ENCODE measurements around the gene LRFN3. TPM values are rescaled to one million over a fixed set of nuclear protein-coding genes. Genes with fewer than 3 reads are reported as not detected.
A peak's percentile ranks its signal among the peaks of the same experiment; 100 is the strongest.
"Not testable (repeated sequence)": the region's sequence is repeated elsewhere in the genome, so short reads cannot be mapped to it uniquely, and the experiment has no call there.

The LRFN3 gene
- total RNA-seq, 1 donor from 2014 or later, result 36.0 TPM

- no peak overlapping the region for H3K27ac Mint-ChIP-seq (ENCODE audit: unreplicated experiment)
- TF ChIP-seq, protein P1, sequence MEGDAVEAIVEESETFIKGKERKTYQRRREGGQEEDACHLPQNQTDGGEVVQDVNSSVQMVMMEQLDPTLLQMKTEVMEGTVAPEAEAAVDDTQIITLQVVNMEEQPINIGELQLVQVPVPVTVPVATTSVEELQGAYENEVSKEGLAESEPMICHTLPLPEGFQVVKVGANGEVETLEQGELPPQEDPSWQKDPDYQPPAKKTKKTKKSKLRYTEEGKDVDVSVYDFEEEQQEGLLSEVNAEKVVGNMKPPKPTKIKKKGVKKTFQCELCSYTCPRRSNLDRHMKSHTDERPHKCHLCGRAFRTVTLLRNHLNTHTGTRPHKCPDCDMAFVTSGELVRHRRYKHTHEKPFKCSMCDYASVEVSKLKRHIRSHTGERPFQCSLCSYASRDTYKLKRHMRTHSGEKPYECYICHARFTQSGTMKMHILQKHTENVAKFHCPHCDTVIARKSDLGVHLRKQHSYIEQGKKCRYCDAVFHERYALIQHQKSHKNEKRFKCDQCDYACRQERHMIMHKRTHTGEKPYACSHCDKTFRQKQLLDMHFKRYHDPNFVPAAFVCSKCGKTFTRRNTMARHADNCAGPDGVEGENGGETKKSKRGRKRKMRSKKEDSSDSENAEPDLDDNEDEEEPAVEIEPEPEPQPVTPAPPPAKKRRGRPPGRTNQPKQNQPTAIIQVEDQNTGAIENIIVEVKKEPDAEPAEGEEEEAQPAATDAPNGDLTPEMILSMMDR (conservative IDR thresholded peaks at IDR 0.05), result peak; percentile 22
- H3K9me3 Mint-ChIP-seq, result no peaks in the 10 kb centered on the region
- no peaks in the 10 kb centered on the region for H3K36me3 Mint-ChIP-seq (ENCODE audit: low read depth)
- H3K4me3 Mint-ChIP-seq, result no peak overlapping the region
- H3K4me1 Mint-ChIP-seq, result no peaks in the 10 kb centered on the region
- H3K27me3 Mint-ChIP-seq (ENCODE audit: low read depth), result peaks cover 67% of the 10 kb centered on the region
- DNase-seq (ENCODE audit: low read depth, low spot score), result no peak
Observed at GRCh38 chr19:35977446-35978222, 41.5 kb downstream of the LRFN3 start.

DNA sequence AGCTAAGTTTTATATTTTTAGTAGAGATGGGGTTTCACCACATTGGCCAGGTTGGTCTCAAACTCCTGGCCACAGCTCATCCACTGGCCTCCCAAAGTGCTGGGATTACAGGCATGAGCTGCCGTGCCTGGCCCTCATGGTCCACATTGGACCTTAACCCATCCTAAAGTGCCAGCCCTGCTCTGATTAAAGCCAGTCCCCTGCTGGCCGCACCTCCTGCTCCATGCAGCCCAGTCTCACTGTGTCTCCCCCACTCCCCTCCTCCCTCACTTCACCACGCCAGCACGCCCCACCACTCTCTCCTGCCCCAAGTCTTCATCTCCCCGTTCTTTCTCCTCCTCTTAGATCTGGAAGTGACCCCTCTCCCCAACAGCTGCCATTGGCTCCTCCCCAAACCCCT lies 42.1 kb downstream of the LRFN3 start:
- Mint-ChIP-seq H3K27me3 (ENCODE audit: low read depth) (peaks cover 72% of the 10 kb centered on the region), H3K36me3 (ENCODE audit: low read depth) (no peaks in the 10 kb centered on the region), H3K4me1 (no peaks in the 10 kb centered on the region), H3K4me3 (no peak overlapping the region), H3K9me3 (no peaks in the 10 kb centered on the region), H3K27ac (ENCODE audit: unreplicated experiment) (no peak overlapping the region)
- DNase-seq (ENCODE audit: low read depth, low spot score), result no peak
- TF ChIP-seq, protein P1 (conservative IDR thresholded peaks at IDR 0.05), result no peak

GRCh38 chr19:35978832-35979365 lies 42.7 kb downstream of the LRFN3 start:
- Mint-ChIP-seq H3K36me3 (ENCODE audit: low read depth) (no peaks in the 10 kb centered on the region), H3K4me3 (no peak overlapping the region), H3K27ac (ENCODE audit: unreplicated experiment) (no peak overlapping the region), H3K27me3 (ENCODE audit: low read depth) (peaks cover 78% of the 10 kb centered on the region), H3K4me1 (no peaks in the 10 kb centered on the region), H3K9me3 (no peaks in the 10 kb centered on the region)
- DNase-seq (ENCODE audit: low read depth, low spot score), result no peak
- TF ChIP-seq, protein P1 (conservative IDR thresholded peaks at IDR 0.05), result no peak

GRCh38 chr19:35980997-35981396 lies 44.8 kb downstream of the LRFN3 start:
- H3K27ac Mint-ChIP-seq (ENCODE audit: unreplicated experiment); DNase-seq (ENCODE audit: low read depth, low spot score); H3K9me3 Mint-ChIP-seq; H3K4me3 Mint-ChIP-seq; H3K36me3 Mint-ChIP-seq (ENCODE audit: low read depth); H3K4me1 Mint-ChIP-seq: not testable (repeated sequence)
- H3K27me3 Mint-ChIP-seq (ENCODE audit: low read depth), result peaks cover 80% of the 10 kb centered on the region

DNA sequence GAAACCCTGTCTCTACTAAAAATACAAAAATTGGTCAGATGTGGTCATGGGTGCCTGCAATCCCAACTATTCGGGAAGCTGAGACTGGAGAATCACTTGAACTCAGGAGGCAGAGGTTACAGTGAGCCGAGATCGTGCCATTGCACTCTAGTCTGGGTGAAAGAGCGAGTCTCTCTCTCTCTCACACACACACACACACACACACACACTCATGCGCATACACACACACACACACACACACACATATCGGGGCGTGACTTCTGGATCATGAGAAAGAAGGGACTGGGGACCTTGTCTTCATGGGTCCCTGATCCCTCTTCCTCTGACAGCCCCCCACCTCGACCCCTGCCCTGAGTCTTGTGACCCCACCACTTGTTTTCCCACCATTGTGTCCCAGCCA lies 47.0 kb downstream of the LRFN3 start:
- peaks cover 7% of the 10 kb centered on the region for H3K4me1 Mint-ChIP-seq
- TF ChIP-seq, protein P1 (conservative IDR thresholded peaks at IDR 0.05), result no peak
- no peak overlapping the region for H3K27ac Mint-ChIP-seq (ENCODE audit: unreplicated experiment)
- H3K9me3 Mint-ChIP-seq, result no peaks in the 10 kb centered on the region
- peaks cover 89% of the 10 kb centered on the region for H3K27me3 Mint-ChIP-seq (ENCODE audit: low read depth)
- no peaks in the 10 kb centered on the region for H3K36me3 Mint-ChIP-seq (ENCODE audit: low read depth)
- no peak overlapping the region for H3K4me3 Mint-ChIP-seq
- DNase-seq (ENCODE audit: low read depth, low spot score), result no peak

DNA sequence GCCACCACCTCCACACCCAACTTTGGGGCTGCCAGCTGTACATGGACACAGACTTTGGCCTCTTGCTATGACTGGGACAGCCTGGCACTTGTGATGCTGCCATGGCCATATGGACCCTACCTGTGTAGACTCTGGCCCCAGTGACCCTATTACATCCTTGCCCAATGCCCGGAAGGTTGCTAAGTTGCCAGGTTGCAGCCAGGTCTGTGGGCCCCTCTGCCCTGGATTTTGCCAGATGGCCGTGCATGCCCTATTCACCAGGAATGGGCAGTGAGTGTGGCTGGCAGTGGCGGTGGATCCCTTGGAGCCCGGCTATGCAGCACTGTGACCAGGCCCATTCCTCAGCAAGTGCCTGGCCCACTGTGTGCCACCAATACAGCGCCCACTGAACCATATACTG lies 49.9 kb downstream of the LRFN3 start:
- no peak for DNase-seq (ENCODE audit: low read depth, low spot score)
- H3K4me3 Mint-ChIP-seq, result no peak overlapping the region
- TF ChIP-seq, protein P1 (conservative IDR thresholded peaks at IDR 0.05), result no peak
- no peaks in the 10 kb centered on the region for H3K36me3 Mint-ChIP-seq (ENCODE audit: low read depth)
- H3K27me3 Mint-ChIP-seq (ENCODE audit: low read depth), result peaks cover 91% of the 10 kb centered on the region
- peaks cover 7% of the 10 kb centered on the region for H3K4me1 Mint-ChIP-seq
- H3K9me3 Mint-ChIP-seq, result no peaks in the 10 kb centered on the region
- H3K27ac Mint-ChIP-seq (ENCODE audit: unreplicated experiment), result no peak overlapping the region

All from neural crest cell (in vitro differentiated cells).